Glomerular visceral epithelial cell (primary cell): Measurements from ENCODE around the gene MS4A18.

Experiments used
- DNase-seq: peaks from one replicate; pipeline ENCODE4 v3.0.0-alpha.2; 2016; ENCODE audit errors: extremely low spot score

The MS4A18 gene

DNA sequence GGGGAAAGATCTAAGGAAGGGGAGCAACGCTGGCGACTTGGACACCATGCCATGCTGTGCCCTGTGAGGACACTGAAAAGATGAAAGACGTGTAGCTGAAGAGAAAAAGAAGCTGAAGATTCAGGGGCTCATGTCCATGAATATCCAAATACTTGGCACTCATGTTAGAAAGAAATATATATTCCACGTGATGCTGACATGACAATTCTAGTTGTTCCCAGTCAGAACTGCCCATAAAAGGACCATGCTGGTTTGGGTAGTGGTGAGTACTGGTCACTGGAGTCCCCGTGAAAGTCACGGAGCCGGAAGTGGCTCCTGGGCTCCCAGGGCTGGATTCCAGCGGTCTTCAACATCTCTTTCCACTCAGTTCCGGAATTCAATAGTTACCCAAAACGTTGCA is 42.0 kb downstream of the MS4A18 start:
- DNase-seq: no peak

DNA sequence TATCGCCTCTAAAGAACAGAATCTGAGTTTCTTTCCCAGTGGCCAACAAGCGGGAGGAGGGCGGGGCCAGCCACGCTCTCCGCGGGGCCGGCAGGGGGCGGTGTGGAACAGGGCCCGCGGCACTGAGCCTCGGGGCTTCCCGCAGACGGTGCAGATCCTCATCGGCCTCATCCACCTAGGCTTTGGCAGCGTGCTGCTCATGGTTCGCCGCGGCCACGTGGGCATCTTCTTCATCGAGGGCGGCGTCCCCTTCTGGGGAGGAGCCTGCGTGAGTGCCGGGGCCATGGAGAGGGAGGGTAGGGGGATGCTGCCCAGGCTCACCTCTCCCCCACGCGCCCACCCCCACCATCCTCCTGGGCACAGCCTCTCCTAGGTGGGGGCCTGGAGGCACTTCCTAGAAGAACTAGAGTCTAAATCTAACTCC is 42.9 kb downstream of the MS4A18 start:
- DNase-seq: no peak

GRCh38 chr11:60768202-60768601 is 43.7 kb downstream of the MS4A18 start:
- no peak for DNase-seq

- DNase-seq: no peak
These were observed 44.8 kb downstream of the MS4A18 start for GRCh38 chr11:60769273-60769672.

DNA sequence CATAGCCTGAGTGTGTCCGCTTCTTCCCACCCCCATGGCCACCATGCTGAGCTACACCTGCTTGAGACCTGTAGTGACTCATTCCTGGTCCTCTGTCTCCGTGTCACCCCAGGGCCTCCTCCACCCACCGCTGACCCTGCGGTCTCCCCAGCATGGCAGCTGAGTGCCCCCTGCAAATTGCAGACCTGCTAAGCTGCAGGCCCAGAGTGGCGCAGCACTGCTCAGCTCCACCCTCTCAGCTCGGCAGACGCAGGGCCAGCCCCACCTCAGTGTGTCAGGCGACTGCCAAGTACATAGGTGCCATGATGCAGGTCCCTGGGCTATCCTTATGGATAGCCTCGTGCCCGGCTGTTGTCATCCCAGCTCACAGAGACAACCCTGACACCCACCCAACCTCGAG is 45.3 kb downstream of the MS4A18 start:
- no peak for DNase-seq

DNA sequence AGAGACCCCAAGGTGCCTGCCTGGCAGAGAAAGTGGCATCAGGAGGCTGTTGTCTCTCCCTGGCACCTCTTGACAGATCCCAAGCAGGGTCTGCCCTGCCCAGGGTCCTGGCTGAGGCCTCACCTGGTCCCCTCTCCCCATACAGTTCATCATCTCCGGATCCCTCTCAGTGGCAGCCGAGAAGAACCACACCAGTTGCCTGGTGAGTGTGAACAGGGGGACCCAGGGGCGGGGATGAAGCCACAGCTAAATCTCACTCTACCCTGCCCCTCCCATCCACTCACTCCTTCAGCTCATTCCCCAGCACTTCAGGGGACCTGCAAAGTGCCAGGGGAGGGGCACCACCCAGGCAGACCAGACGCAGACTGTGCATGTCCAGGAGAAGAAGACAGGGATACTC is 46.6 kb downstream of the MS4A18 start:
- DNase-seq: no peak

- peak; percentile 13 for DNase-seq
These were observed 47.5 kb downstream of the MS4A18 start for GRCh38 chr11:60771879-60772525.

DNA sequence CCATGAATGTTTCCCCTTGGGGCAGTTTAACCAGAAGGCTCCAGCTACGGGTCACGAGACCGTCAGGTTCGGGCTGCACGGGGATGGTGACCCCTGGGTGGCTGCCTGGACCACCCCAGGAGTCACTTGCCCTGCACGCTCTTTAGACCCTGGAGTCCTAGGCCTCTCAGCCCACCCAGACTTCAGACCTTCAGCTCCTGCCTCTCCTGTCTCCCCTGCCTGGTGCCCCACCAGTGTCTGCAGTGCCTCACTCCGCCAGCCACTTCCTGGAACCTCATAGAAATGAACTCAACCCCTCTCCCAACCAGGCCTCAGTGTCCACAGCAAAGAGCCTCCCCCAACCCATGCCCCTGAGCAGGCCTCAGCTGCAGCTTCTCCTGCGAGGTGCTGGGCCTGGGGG is 48.1 kb downstream of the MS4A18 start:
- no peak for DNase-seq

GRCh38 chr11:60774726-60775125 is 50.2 kb downstream of the MS4A18 start:
- no peak for DNase-seq

DNA sequence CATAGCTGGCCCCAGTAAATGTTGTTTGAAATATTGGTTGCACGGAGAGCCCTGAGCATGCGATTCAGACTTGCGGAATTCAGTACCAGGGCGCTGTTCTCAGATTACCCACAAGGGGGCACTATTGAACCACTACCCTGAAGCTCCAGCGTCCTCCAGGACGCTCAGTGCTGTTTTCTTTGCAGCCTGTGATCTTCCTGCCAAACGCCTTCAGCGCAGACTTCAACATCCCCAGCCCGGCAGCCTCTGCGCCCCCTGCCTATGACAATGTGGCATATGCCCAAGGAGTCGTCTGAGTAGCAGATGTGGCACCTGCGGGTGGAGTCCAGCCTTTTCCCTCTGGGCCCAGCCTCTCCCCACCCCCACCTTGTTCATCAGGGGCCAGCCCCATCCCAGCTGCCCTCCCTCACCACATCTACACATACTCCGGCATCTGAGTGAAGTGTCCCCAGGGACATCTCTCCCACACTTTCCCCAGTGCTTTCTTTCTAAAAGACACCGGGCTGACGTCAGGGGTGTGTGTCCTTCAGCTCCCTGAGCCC is 51.0 kb downstream of the MS4A18 start:
- DNase-seq: peak; percentile 84

- DNase-seq: no peak
These were observed 51.6 kb downstream of the MS4A18 start for GRCh38 chr11:60776167-60776566.

GRCh38 chr11:60777106-60777505 is 52.6 kb downstream of the MS4A18 start:
- no peak for DNase-seq

DNA sequence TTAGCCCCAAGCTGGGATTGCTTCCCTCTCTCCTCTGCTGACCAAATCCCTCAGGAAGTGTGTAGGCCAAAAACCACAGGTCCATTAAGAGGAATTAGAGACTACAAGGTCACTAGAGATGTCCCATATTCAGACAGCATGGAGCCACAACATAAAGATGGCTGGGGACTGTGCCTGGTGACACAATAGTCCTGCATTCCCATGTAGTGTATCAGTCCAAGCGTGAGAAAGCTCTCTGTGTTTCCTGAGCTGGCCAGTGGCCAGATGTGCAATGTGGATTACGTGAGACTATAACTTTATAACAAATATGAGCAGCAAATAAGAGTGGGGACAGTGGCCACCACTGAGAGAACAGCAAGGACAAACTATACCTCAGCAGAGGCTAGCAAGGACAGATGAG is 53.1 kb downstream of the MS4A18 start:
- DNase-seq: peak; percentile 42

GRCh38 chr11:60780065-60780464 is 55.5 kb downstream of the MS4A18 start:
- DNase-seq: no peak

GRCh38 chr11:60780774-60781173 is 56.3 kb downstream of the MS4A18 start:
- DNase-seq: no peak

DNA sequence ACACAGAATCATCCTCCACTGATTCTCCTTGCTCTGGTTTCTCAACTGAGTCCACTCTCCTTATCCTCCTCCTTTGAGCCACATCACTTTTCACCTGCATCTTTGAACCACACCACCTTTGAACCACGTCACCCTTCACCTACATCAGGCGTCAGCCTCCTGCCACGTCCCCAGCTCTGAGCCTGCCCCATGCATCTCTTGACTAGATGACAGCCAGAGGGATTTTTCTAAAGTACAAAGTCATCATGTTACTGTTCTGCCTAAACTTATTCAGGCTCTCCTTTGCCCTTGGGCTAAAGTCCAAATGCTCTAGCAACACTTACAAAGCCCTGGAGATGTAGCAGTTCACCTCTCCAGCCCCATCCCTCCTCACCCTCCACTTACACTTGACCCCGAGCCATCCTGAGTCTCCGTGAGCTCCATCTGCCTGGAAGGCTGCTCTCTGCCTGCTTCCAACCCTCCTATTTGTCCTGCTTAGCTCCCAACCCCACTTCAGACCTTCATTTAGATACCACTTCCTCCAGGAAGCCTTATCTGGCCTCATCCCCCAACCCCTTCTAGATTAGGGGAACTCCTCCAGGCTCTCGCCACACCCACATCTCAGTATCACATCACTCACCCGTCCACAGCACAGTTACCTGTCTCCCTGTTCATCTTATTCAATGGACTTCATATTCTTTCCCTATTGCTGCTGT is 56.9 kb downstream of the MS4A18 start:
- DNase-seq: no peak

DNA sequence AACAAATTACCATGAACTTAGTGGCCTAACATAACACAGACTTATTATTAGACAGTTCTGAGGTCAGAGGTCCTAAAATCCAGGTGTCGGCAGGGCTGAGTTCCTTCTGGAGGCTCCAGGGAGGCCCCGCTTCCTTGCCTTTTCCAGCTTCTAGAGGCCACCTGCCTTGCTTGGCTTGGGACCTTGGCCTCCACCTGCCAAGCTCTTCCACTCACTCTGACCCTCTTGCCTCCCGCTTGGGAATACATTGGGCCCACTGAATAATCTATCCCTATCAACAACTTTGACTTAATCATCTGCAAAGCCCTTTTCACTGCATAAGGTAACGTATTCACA is 57.4 kb downstream of the MS4A18 start:
- DNase-seq: no peak

DNA sequence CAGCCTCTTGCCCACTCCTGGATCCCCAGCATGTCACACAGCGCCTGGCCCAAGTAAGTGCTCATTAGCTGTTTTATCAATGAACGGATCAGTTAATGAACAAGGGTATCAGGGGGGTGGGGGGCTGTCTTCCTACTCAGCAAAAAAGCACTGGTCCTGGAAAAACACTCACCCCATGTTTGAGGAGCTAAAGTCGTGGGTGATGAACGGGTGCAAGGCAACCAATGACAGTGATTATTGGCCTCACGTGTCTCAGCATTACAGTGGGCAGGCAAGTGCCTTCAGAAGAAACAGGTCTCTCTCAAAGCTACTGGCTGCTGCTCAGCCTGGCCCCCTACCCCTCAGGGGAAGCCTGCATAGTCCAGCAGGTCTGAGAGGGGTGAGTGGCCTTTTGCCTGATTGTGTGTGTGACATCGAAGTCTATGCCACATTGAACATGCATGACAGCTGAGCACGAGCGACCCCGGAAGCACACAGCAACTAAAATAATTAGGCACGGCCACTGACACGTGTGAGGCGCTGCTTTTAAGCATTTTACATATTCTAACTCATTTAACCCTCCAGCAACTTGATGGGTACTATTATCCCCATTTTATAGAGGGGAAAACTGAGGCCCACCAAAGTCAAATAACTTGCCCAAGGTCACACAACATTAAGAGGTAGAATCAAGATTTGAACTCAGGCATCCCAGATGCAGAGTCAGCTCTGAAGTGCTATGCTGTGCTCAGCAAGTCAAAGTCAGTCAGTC is 58.0 kb downstream of the MS4A18 start:
- no peak for DNase-seq

GRCh38 chr11:60783141-60783484 is 58.6 kb downstream of the MS4A18 start:
- no peak for DNase-seq

GRCh38 chr11:60783911-60784310 is 59.4 kb downstream of the MS4A18 start:
- no peak for DNase-seq

DNA sequence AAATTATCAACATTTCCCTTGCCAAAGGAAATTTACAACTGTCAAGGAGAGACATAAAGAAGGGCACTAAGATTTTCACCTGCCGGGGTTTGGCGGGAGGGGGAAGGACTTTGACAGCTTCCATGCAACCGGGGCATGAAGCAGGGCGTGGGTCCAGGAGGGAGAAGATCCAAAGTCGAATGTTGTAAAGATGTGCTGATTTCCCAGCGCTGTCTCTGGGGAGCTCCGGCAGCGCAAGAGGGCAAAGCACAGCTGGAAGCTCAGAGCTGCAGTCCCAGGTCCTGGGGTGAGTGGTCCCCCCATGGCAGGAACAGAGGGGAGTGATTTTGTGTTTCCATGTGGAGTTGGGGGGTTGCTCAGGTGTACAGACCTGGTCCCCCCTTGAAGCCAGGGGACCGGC is 60.6 kb downstream of the MS4A18 start, which contains the start of gene MS4A10:
MS4A10 (plus strand) TSS at position 198 of the 400 bp plus-strand sequence. CDS start 5,003 bp downstream, outside the sequence.
- no peak for DNase-seq

- DNase-seq: peak; percentile 47
These were observed 61.4 kb downstream of the MS4A18 start for GRCh38 chr11:60785806-60786361.
